ENCODE measurements around the gene TUBGCP2. TPM values are rescaled to one million over a fixed set of nuclear protein-coding genes. Genes with fewer than 3 reads are reported as not detected.

The TUBGCP2 gene
- total RNA-seq, 6 experiments from 2014 or later, result 72.5 to 80.8 (median 77.7) TPM

DNA sequence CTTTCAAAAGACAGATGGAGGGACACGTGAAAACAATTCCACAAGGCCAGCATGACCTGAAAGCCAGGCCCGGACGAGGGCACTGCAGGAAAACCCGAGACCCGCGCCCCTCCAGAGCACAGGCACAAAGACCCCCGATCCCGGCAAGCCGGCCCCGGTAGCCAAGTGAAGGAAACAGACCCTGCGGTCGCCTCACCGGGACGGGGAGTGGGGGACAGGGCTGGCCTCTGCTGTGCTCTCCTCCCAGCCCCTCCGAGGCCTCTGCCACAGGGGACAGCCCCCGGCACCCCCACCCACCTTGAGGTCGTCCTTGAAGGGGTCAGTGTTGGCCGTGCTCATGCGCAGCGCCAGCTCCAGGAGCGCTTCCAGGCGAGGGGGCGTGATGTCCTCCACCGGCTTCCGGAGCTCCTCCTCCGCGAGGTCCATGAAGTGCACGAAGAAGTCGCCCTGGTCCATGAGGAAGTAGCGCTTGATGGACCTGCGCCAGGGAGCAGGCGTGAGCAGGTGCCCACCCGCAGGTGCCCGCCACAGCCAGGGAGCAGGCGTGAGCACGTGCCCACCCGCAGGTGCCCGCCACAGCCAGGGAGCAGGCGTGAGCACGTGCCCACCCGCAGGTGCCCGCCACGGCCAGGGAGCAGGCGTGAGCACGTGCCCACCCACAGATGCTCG, 20.7 kb downstream of the TUBGCP2 start:
- TF ChIP-seq, protein P1, sequence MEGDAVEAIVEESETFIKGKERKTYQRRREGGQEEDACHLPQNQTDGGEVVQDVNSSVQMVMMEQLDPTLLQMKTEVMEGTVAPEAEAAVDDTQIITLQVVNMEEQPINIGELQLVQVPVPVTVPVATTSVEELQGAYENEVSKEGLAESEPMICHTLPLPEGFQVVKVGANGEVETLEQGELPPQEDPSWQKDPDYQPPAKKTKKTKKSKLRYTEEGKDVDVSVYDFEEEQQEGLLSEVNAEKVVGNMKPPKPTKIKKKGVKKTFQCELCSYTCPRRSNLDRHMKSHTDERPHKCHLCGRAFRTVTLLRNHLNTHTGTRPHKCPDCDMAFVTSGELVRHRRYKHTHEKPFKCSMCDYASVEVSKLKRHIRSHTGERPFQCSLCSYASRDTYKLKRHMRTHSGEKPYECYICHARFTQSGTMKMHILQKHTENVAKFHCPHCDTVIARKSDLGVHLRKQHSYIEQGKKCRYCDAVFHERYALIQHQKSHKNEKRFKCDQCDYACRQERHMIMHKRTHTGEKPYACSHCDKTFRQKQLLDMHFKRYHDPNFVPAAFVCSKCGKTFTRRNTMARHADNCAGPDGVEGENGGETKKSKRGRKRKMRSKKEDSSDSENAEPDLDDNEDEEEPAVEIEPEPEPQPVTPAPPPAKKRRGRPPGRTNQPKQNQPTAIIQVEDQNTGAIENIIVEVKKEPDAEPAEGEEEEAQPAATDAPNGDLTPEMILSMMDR (IDR thresholded peaks at IDR 0.05), result no peak
- Mint-ChIP-seq H3K36me3 (ENCODE audit: low read depth) (peaks cover 40% of the 10 kb centered on the region), H3K4me1 (ENCODE audit: low read depth) (peaks cover 6% of the 10 kb centered on the region), H3K9me3 (no peaks in the 10 kb centered on the region), H3K27me3 (ENCODE audit: insufficient read depth) (peaks cover 2% of the 10 kb centered on the region), H3K4me3 (no peak overlapping the region), H3K27ac (no peak overlapping the region)
- DNase-seq, result no peak

DNA sequence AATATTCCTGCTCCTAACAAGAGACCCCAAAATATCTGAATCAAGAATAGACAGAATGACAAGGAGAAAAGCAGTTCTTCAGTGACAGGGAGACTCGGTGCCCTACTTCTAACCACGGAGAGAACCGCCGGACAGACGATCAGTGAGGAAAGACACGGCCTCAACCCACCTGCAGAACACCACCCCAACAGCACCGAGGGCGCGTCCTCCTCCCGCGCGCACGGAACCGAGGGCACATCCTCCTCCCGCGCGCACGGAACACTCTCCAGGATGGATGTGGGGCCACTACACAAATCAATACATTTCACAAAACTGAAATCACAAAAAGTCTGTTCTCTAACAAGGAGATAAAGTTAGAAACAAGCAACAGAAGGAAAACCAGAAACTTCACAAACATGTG, 22.3 kb downstream of the TUBGCP2 start:
- H3K27me3 Mint-ChIP-seq (ENCODE audit: insufficient read depth), result peaks cover 2% of the 10 kb centered on the region
- H3K36me3 Mint-ChIP-seq (ENCODE audit: low read depth), result peaks cover 44% of the 10 kb centered on the region
- H3K27ac Mint-ChIP-seq, result no peak overlapping the region
- H3K4me1 Mint-ChIP-seq (ENCODE audit: low read depth), result no peaks in the 10 kb centered on the region
- DNase-seq, result no peak
- H3K4me3 Mint-ChIP-seq, result no peak overlapping the region; the same call in 1 of the 2 replicates
- TF ChIP-seq, protein P1 (IDR thresholded peaks at IDR 0.05), result no peak
- no peaks in the 10 kb centered on the region for H3K9me3 Mint-ChIP-seq

DNA sequence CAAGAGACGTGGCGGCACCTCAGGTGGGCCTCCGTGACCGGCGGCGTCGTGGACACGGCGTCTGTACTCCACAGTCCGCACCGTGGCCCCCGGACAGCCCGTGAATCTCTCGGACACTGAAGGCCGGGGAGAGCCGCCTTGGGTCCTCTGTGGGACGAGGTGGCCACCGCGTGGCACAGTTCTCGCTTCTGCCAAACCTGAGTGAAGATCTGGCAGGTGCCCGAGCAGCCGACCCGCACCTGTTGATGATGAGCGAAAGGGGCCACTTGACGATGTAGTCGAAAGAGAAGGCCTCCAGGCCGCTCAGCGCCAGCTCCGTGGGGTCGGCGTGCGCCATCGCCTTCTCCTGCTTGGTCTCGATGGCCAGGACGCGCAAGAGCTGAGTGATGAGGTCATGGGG, 23.5 kb downstream of the TUBGCP2 start:
- H3K27ac Mint-ChIP-seq, result no peak overlapping the region
- no peak overlapping the region for H3K4me3 Mint-ChIP-seq
- peaks cover 39% of the 10 kb centered on the region for H3K36me3 Mint-ChIP-seq (ENCODE audit: low read depth)
- peaks cover 2% of the 10 kb centered on the region for H3K27me3 Mint-ChIP-seq (ENCODE audit: insufficient read depth)
- no peaks in the 10 kb centered on the region for H3K9me3 Mint-ChIP-seq
- TF ChIP-seq, protein P1 (IDR thresholded peaks at IDR 0.05), result no peak
- DNase-seq, result no peak
- H3K4me1 Mint-ChIP-seq (ENCODE audit: low read depth), result no peaks in the 10 kb centered on the region

DNA sequence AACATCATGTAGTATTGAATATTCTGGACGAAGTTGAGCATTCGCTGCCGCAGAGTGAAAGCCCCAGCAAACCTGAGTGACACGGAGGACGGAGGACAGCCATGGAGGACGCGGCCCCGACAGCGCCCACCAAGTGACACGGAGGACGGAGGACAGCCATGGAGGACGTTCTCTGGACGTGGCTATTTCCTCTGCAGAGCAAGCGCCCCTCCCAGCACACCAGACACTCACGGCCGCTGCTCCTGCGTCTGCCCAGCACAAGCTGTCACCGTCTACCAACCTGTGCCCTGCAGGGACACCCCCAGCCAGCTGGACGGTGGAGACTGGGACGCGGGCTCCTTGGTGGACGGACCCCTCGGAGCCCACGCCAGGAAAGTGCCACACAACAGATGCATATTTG, 24.7 kb downstream of the TUBGCP2 start:
- Mint-ChIP-seq H3K36me3 (ENCODE audit: low read depth) (peaks cover 35% of the 10 kb centered on the region), H3K4me3 (no peak overlapping the region), H3K4me1 (ENCODE audit: low read depth) (peaks cover under 1% of the 10 kb centered on the region; the same call in 1 of the 2 replicates), H3K27me3 (ENCODE audit: insufficient read depth) (peaks cover 2% of the 10 kb centered on the region), H3K9me3 (no peaks in the 10 kb centered on the region), H3K27ac (no peak overlapping the region)
- DNase-seq, result no peak
- TF ChIP-seq, protein P1 (IDR thresholded peaks at IDR 0.05), result no peak

DNA sequence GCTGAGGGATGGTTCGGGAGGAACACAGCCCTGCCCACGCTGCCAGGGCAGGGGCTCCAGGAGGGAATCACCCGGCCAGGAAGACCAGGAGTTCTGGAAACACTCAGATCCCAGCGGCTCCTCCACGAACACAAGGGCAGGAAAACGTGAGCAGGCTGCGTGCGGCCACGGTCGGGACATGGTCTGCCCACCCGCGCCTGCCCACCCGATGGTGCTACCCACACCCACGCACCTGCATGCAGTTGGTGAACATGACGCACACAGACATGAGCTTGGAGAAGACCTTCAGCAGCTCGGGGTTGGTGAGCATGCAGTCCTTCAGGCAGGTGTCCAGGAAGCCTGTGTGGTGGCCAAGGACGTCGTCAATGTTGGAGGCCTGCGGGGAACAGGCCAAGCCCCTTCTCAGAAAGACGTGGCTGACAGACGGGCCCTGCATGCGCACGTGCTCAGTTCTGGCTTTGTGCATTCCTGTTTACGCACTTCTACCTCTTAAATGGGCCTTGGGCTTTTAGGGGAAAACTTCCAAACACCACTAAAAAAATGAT, 25.8 kb downstream of the TUBGCP2 start:
- Mint-ChIP-seq H3K27me3 (ENCODE audit: insufficient read depth) (peaks cover 2% of the 10 kb centered on the region; the same call in 1 of the 2 replicates), H3K4me3 (no peak overlapping the region), H3K36me3 (ENCODE audit: low read depth) (peaks cover 31% of the 10 kb centered on the region), H3K27ac (no peak overlapping the region), H3K9me3 (no peaks in the 10 kb centered on the region), H3K4me1 (ENCODE audit: low read depth) (peaks cover 10% of the 10 kb centered on the region)
- no peak for DNase-seq
- TF ChIP-seq, protein P1 (IDR thresholded peaks at IDR 0.05), result no peak
